H1 (cell line): ENCODE measurements around the gene PSME3. TPM values are rescaled to one million over a fixed set of nuclear protein-coding genes. Genes with fewer than 3 reads are reported as not detected.
A peak's percentile ranks its signal among the peaks of the same experiment; 100 is the strongest.

Experiments
- CTCF ChIA-PET: fragments of 300-600 bp; sonication (Branson Sonifier 250); formaldehyde crosslinking; loops from one replicate; lab custom pipeline; 2021; ENCODE audit not compliant: partially characterized antibody; lab: Charles Lee
- POLR2A ChIA-PET: fragments of 300-600 bp; sonication (Branson Sonifier 250); formaldehyde crosslinking; loops from one replicate; lab custom pipeline; 2021; ENCODE audit warnings: inconsistent platforms; ENCODE audit not compliant: partially characterized antibody; lab: Charles Lee
- DNase-seq, 2 experiments: peaks; one replicate each; pipeline versions ENCODE4 v3.0.0 to v3.0.0-alpha.2; 2010 to 2022; ENCODE audit warnings: low spot score in 2 of 2, low read depth in 1 of 2, mixed read lengths in 1 of 2
- FAIRE-seq: peaks from 2 replicates; lab custom pipeline; 2011; peaks lifted over from hg19 to GRCh38; lab: Jason Lieb, UNC
- H2AFZ ChIP-seq: 2 replicates; pipeline ENCODE4 v1.8.1; 2012; ENCODE audit warnings: low read length, inconsistent platforms
- H2AK5ac ChIP-seq: 2 replicates; pipeline ENCODE4 v1.6.1; 2013; ENCODE audit warnings: low read depth, low read length
- H2BK120ac ChIP-seq: replicated peaks from 2 replicates; pipeline ENCODE3; 2013; ENCODE audit warnings: low read depth, low read length, inconsistent platforms
- H2BK12ac ChIP-seq: 2 replicates; pipeline ENCODE4 v1.6.1; 2013; ENCODE audit warnings: low read depth, low read length
- H2BK15ac ChIP-seq: 2 replicates; pipeline ENCODE4 v1.6.1; 2013; ENCODE audit warnings: low read length
- H2BK20ac ChIP-seq: 2 replicates; pipeline ENCODE4 v1.6.1; 2013; ENCODE audit warnings: low read length
- H2BK5ac ChIP-seq: 2 replicates; pipeline ENCODE4 v1.6.1; 2013; ENCODE audit warnings: low read depth, low read length
- H3K14ac ChIP-seq: 2 replicates; pipeline ENCODE4 v1.6.1; 2013; ENCODE audit warnings: inconsistent platforms; ENCODE audit not compliant: insufficient read length
- H3K18ac ChIP-seq: 2 replicates; pipeline ENCODE4 v1.6.1; 2013; ENCODE audit warnings: low read length; ENCODE audit errors: extremely low read depth
- H3K23ac ChIP-seq: 2 replicates; pipeline ENCODE4 v1.6.1; 2013; ENCODE audit warnings: inconsistent platforms; ENCODE audit not compliant: insufficient read length
- H3K23me2 ChIP-seq: 2 replicates; pipeline ENCODE4 v1.6.1; 2013; ENCODE audit warnings: low read depth, low read length
- H3K27ac ChIP-seq: 2 replicates; pipeline ENCODE4 v1.6.1; 2011; ENCODE audit warnings: low read depth, low read length, inconsistent platforms
- H3K27me3 ChIP-seq, 4 experiments: replicated peaks in 1 of 4; 1 replicate in 1 of 4; 2 replicates in 3 of 4; pipeline versions ENCODE4 v1.6.1 to v1.8.1; 2011 to 2013; ENCODE audit warnings: low read length in 3 of 4, mild to moderate bottlenecking in 3 of 4, inconsistent platforms in 2 of 4, mixed read lengths in 2 of 4, moderate library complexity in 1 of 4; ENCODE audit not compliant: control insufficient read depth in 3 of 4, insufficient read depth in 3 of 4; ENCODE audit errors: extremely low read depth in 1 of 4
- H3K36me3 ChIP-seq, 4 experiments: 2 replicates each; pipeline versions ENCODE4 v1.6.1 to v1.8.1; 2011 to 2013; ENCODE audit warnings: mild to moderate bottlenecking in 4 of 4, low read length in 3 of 4, moderate library complexity in 2 of 4, control low read depth in 1 of 4, inconsistent platforms in 1 of 4; ENCODE audit not compliant: insufficient read depth in 4 of 4, control insufficient read depth in 2 of 4
- H3K4ac ChIP-seq: replicated peaks from 2 replicates; pipeline ENCODE3; 2013; ENCODE audit warnings: low read length, low read depth, mixed read lengths, inconsistent platforms; ENCODE audit not compliant: insufficient read length
- H3K4me1 ChIP-seq, 4 experiments: replicated peaks in 1 of 4; 1 replicate in 1 of 4; 2 replicates in 3 of 4; pipeline versions ENCODE4 v1.6.1 to v1.8.1; 2011 to 2013; ENCODE audit warnings: low read length in 3 of 4, inconsistent platforms in 2 of 4, mixed read lengths in 1 of 4; ENCODE audit not compliant: insufficient read depth in 4 of 4, control insufficient read depth in 3 of 4
- H3K4me2 ChIP-seq, 2 experiments: 2 replicates each; pipeline versions ENCODE4 v1.6.1 to v1.8.1; 2011 to 2013; ENCODE audit warnings: low read depth in 2 of 2, low read length in 2 of 2, control low read depth in 1 of 2, inconsistent platforms in 1 of 2, mild to moderate bottlenecking in 1 of 2; ENCODE audit not compliant: insufficient read depth in 1 of 2
- H3K4me3 ChIP-seq, 4 experiments: fragments of 200-600, 300-600 bp in 1 of 4; sonication (generic), shearing (Covaris generic), sonication (Bioruptor Twin) in 1 of 4; 2 replicates each; pipeline versions ENCODE4 v1.5.1 to v1.8.1; 2011 to 2016; ENCODE audit warnings: low read length in 4 of 4, low read depth in 3 of 4, control low read depth in 2 of 4, inconsistent platforms in 2 of 4, mild to moderate bottlenecking in 2 of 4, mixed read lengths in 1 of 4, moderate library complexity in 1 of 4; ENCODE audit not compliant: insufficient read depth in 2 of 4; ENCODE audit errors: extremely low read depth in 1 of 4
- H3K56ac ChIP-seq: replicated peaks from 2 replicates; pipeline ENCODE3; 2013; ENCODE audit warnings: low read depth, mild to moderate bottlenecking, mixed read lengths, low read length, inconsistent platforms; ENCODE audit not compliant: insufficient read length
- H3K79me1 ChIP-seq: 2 replicates; pipeline ENCODE4 v1.6.1; 2013; ENCODE audit warnings: low read depth, low read length, control low read depth
- H3K79me2 ChIP-seq, 2 experiments: 2 replicates each; pipeline versions ENCODE4 v1.6.1 to v1.8.1; 2012 to 2013; ENCODE audit warnings: low read length in 2 of 2, mild to moderate bottlenecking in 2 of 2, inconsistent platforms in 1 of 2; ENCODE audit not compliant: insufficient read depth in 2 of 2, control insufficient read depth in 1 of 2
- H3K9ac ChIP-seq, 4 experiments: replicated peaks in 1 of 4; 1 replicate in 1 of 4; 2 replicates in 3 of 4; pipeline versions ENCODE4 v1.6.1 to v1.8.1; 2011 to 2013; ENCODE audit warnings: low read depth in 3 of 4, low read length in 3 of 4, control low read depth in 2 of 4, mild to moderate bottlenecking in 2 of 4, moderate library complexity in 2 of 4, inconsistent platforms in 1 of 4; ENCODE audit errors: extremely low read depth in 1 of 4
- H3K9me3 ChIP-seq, 2 experiments: 2 replicates each; pipeline versions ENCODE4 v1.6.1 to v1.8.1; 2012 to 2013; ENCODE audit warnings: mild to moderate bottlenecking in 2 of 2, moderate library complexity in 2 of 2, control low read depth in 1 of 2, inconsistent platforms in 1 of 2, low read depth in 1 of 2, low read length in 1 of 2, mixed read lengths in 1 of 2; ENCODE audit not compliant: insufficient read depth in 2 of 2
- H4K20me1 ChIP-seq, 2 experiments: replicated peaks in 1 of 2; 2 replicates each; pipeline versions ENCODE3 to v1.8.1; 2011 to 2013; ENCODE audit warnings: inconsistent platforms in 2 of 2, low read length in 2 of 2, mild to moderate bottlenecking in 1 of 2; ENCODE audit not compliant: insufficient read depth in 2 of 2, control insufficient read depth in 1 of 2
- H4K5ac ChIP-seq: 2 replicates; pipeline ENCODE4 v1.6.1; 2013; ENCODE audit warnings: low read length, low read depth, mixed read lengths, inconsistent platforms; ENCODE audit not compliant: insufficient read length
- H4K8ac ChIP-seq: 2 replicates; pipeline ENCODE4 v1.8.0; 2013; ENCODE audit warnings: mild to moderate bottlenecking, moderate library complexity, low read length, inconsistent platforms; ENCODE audit not compliant: insufficient read depth; ENCODE audit errors: extremely low read depth
- H4K91ac ChIP-seq: replicated peaks from 2 replicates; pipeline ENCODE3; 2013; ENCODE audit warnings: low read length, mixed read lengths, inconsistent platforms; ENCODE audit not compliant: insufficient read length
- BACH1 ChIP-seq: IDR thresholded peaks from 2 replicates; pipeline ENCODE4 v1.6.1; 2012; ENCODE audit warnings: low read length, improper control_type of control experiment
- CREB1 ChIP-seq: IDR thresholded peaks from 2 replicates; pipeline ENCODE4 v1.6.1; 2012; ENCODE audit warnings: inconsistent platforms
- GTF2F1 ChIP-seq: IDR thresholded peaks from 2 replicates; pipeline ENCODE4 v1.6.1; 2012; ENCODE audit warnings: low read depth, low read length, improper control_type of control experiment, borderline replicate concordance
- MAX ChIP-seq: IDR thresholded peaks from 2 replicates; pipeline ENCODE4 v1.6.1; 2012; ENCODE audit warnings: inconsistent platforms
- SAP30 ChIP-seq: fragments of 300-600 bp; sonication (generic); IDR thresholded peaks from 2 replicates; pipeline ENCODE4 v1.7.1; 2012; ENCODE audit warnings: low read length, moderate library complexity, mild to moderate bottlenecking, inconsistent platforms; ENCODE audit not compliant: insufficient read depth, insufficient replicate concordance
- WGBS, 2 experiments: shearing (Covaris generic) in 1 of 2; methylation state at CpG; one replicate each; pipeline versions ENCODE4 v1.1.6 to v1.1.7; 2013 to 2015; ENCODE audit warnings: low lambda C conversion rate in 2 of 2, mixed read lengths in 2 of 2, inconsistent platforms in 1 of 2, low coverage in 1 of 2, missing lambda C conversion rate in 1 of 2; ENCODE audit not compliant: insufficient replicate concordance in 2 of 2, insufficient coverage in 1 of 2, insufficient read length in 1 of 2; ENCODE audit errors: extremely low coverage in 1 of 2, missing lambda C conversion rate in 1 of 2; 5-methylcytosine and 5-hydroxymethylcytosine counted together
- polyA plus RNA-seq, 7 experiments: library from polyadenylated mRNA; depleted of rRNA in 3 of 7; stranded (reverse) in 5 of 7; unstranded in 2 of 7; fragments of >200 nt in 5 of 7; fragments of 200-250 nt in 2 of 7; gene quantifications; 1 replicate in 5 of 7; 2 replicates in 1 of 7; 4 replicates in 1 of 7; pipeline versions ENCODE4 v1.2.1 to v1.2.3, GENCODE V29; 2011 to 2013; ENCODE audit warnings: missing spikeins in 2 of 7, mixed read lengths in 2 of 7
- total RNA-seq: library from RNA; stranded (reverse); fragmentation: NEBNext Ultra II Directional; extraction: Animal tissue kit (Norgen Biotek cat#: 25700); gene quantifications from 2 replicates; pipeline ENCODE4 v1.2.1, GENCODE V29; 2021
- TF ChIP-seq, protein P1 (sequence below): IDR thresholded peaks from 2 replicates; pipeline ENCODE4 v1.6.1; 2012; ENCODE audit warnings: inconsistent platforms

PSME3 gene
- total and polyA plus RNA-seq, 2 of the 8 experiments (the other 6 are each of a cell fraction or from before 2014, with no cell fraction given), result 149 to 224 TPM

GRCh38 chr17:42833767-42834422 lies 698 bp downstream of the PSME3 start:
- peaks cover 0 to 2% of the 10 kb centered on the region in 2 experiments for H4K20me1 ChIP-seq
- peak overlapping the region; percentile 99 for H3K27ac ChIP-seq
- H3K79me2 ChIP-seq, result peaks cover 3 to 22% of the 10 kb centered on the region in 2 experiments
- no peak overlapping the region for H2BK120ac ChIP-seq
- no peak overlapping the region for H2AK5ac ChIP-seq
- H3K9me3 ChIP-seq, result no peaks in the 10 kb centered on the region
- peaks cover 10 to 38% (median 28%) of the 10 kb centered on the region in 4 experiments for H3K36me3 ChIP-seq
- peak overlapping the region; percentile 99 for H2BK5ac ChIP-seq
- H2BK15ac ChIP-seq, result 0 out of 2 replicates have a peak overlapping the region, but pooled peaks have one; percentile 12
- H3K4ac ChIP-seq, result no peak overlapping the region
- FAIRE-seq (no peak), DNase-seq (no peak)
- H3K18ac ChIP-seq, result peak overlapping the region; percentile 38; the same call in 1 of the 2 replicates
- ChIA-PET POLR2A (interaction anchor here (0.6 to 8.9 kb wide), 25 partner anchors 11 to 256 kb away, joined by 3 to 111 read pairs (median 4); partner anchors contain the start of genes AARSD1, AOC2, AOC3 and BECN1), CTCF (interaction anchor here (0.6 to 4.2 kb wide), 6 partner anchors 9 to 103 kb away, joined by 3 to 45 read pairs (median 6); partner anchors contain the start of gene BECN1)
- H3K4me3 ChIP-seq, result peak overlapping the region; percentile 75 to 99 (median 96)
- H2BK20ac ChIP-seq, result no peak overlapping the region
- no peak overlapping the region for H4K91ac ChIP-seq
- H2AFZ ChIP-seq, result no peak overlapping the region
- no peak overlapping the region for H4K5ac ChIP-seq
- TF ChIP-seq CREB1 (no peak), GTF2F1 (no peak), SAP30 (peak; percentile 12), BACH1 (no peak), MAX (peak; percentile 69)
- TF ChIP-seq, protein P1, sequence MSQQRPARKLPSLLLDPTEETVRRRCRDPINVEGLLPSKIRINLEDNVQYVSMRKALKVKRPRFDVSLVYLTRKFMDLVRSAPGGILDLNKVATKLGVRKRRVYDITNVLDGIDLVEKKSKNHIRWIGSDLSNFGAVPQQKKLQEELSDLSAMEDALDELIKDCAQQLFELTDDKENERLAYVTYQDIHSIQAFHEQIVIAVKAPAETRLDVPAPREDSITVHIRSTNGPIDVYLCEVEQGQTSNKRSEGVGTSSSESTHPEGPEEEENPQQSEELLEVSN, result no peak
- peaks cover 9% of the 10 kb centered on the region for H3K23me2 ChIP-seq
- no peaks in the 10 kb centered on the region for H3K27me3 ChIP-seq
- WGBS, 2 experiments, result 7% methylated on average over 18 of the region's 18 CpGs; no CpG with 5 or more reads in 1 of the 2 experiments
- no peak overlapping the region for H3K14ac ChIP-seq
- no peak overlapping the region for H2BK12ac ChIP-seq
- peaks cover 0 to 2% (median 0%) of the 10 kb centered on the region in 4 experiments; a peak in 2 of 7 replicates for H3K4me1 ChIP-seq
- H3K23ac ChIP-seq, result no peak overlapping the region
- H3K9ac ChIP-seq, result peak overlapping the region; percentile 80 to 99 (median 98)
- H3K4me2 ChIP-seq, result peak overlapping the region; percentile 89 to 94
- peaks cover 2% of the 10 kb centered on the region; the same call in 1 of the 2 replicates for H3K79me1 ChIP-seq
- peak overlapping the region; percentile 62 for H3K56ac ChIP-seq
- H4K8ac ChIP-seq, result peak overlapping the region; percentile 100; the same call in 1 of the 2 replicates
